ENCODE results near the gene NPAS2. TPM values are rescaled to one million over a fixed set of nuclear protein-coding genes. Genes with fewer than 3 reads are reported as not detected.

NPAS2 gene
- total and polyA plus RNA-seq, 2 donors from 2014 or later = 8.4 to 44.5 TPM

DNA sequence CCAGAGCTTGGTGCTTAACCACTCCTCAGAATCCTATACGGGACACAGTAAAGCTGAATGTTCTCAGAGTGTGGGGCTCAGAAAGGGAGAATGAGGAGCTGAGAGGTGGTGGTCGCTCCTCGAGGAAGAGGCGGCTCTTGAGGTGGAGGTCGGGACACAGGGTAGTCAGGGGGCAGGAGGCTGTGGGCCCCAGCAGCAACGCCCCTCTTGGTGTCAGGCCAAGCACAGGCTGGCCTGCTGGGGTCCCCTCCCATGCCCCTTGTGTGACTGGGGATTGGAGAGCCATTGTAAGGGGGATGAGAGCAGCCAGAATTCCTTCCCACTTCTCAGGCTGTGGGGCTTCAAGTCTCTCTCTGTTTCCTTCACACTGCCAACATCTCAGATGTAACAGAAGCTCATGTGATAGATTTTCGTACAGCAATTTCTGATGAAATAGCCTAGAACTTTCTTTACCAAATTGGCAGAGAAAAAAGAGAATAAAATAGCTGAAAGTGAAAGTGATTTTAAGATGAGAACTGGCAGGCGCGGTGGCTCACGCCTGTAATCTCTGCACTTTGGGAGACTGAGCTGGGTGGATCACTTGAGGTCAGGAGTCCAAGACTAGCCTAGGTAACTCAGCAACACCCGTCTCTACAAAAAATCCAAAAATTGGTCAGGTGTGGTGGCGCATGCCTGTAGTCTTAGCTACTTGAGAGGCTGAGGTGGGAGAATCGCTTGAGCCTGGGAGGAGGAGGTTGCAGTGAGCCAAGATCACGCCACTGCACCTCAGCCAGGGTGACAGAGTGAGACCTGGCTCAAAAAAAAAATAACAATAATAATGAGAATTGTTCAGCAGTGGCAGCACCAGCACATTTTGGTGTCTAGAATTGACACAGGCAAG, 121.1 kb downstream of the NPAS2 start:
- intact Hi-C loops (cut with DNase I) = no loop called here

DNA sequence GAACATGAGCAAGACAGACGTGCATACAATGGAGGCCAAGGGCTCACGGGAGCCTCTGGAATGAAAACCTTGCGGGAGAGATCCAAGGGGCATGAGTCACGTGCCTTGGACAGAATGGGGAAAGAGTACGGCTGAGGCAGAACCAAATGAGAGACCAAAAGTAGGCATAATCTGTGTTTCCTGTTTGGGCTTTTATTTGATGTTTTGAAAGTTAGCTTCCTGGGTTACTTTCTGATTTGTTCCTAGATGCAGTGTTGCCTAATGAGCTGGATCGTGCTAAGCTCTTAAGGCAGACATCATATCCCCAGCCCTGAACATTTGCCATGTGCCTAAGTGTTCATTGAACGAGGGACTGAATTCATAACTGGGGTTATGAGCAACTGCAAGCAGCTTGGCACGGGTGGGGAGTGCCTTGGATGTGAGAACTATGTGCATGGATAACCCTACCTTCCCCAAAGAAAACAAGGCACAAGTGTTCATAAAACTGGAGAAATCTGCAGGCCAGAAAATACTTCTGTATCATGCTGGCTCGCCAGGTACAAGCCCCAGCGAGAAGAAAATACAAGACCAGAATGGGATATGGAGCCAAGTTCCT, 121.8 kb downstream of the NPAS2 start:
- H3K4me1 ChIP-seq (ENCODE audit: control insufficient read depth in 2 of 3, insufficient read depth in 2 of 3, low read depth in 1 of 3, low read length in 3 of 3) = no peaks in the 10 kb centered on the region
- DNase-seq = no peak
- H3K27ac ChIP-seq (ENCODE audit: low read depth in 2 of 2, low read length in 2 of 2) = no peak overlapping the region
- no peak for FAIRE-seq
- no peaks in the 10 kb centered on the region for H3K9me3 ChIP-seq (ENCODE audit: control insufficient read depth in 2 of 3, insufficient read depth in 1 of 3, low read length in 3 of 3)
- no peak overlapping the region for H3K9ac ChIP-seq (ENCODE audit: low read length in 3 of 3)
- TF ChIP-seq, protein P1, sequence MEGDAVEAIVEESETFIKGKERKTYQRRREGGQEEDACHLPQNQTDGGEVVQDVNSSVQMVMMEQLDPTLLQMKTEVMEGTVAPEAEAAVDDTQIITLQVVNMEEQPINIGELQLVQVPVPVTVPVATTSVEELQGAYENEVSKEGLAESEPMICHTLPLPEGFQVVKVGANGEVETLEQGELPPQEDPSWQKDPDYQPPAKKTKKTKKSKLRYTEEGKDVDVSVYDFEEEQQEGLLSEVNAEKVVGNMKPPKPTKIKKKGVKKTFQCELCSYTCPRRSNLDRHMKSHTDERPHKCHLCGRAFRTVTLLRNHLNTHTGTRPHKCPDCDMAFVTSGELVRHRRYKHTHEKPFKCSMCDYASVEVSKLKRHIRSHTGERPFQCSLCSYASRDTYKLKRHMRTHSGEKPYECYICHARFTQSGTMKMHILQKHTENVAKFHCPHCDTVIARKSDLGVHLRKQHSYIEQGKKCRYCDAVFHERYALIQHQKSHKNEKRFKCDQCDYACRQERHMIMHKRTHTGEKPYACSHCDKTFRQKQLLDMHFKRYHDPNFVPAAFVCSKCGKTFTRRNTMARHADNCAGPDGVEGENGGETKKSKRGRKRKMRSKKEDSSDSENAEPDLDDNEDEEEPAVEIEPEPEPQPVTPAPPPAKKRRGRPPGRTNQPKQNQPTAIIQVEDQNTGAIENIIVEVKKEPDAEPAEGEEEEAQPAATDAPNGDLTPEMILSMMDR (IDR thresholded peaks at IDR 0.05; ENCODE audit: borderline replicate concordance, extremely low read depth, insufficient read depth) = no peak
- H3K4me3 ChIP-seq (ENCODE audit: low read length in 3 of 3) = no peak overlapping the region
- intact Hi-C loops (cut with DNase I) = no loop called here
- H3K36me3 ChIP-seq (ENCODE audit: control insufficient read depth in 2 of 3, insufficient read depth in 3 of 3, low read length in 3 of 3) = peaks cover 0 to 2% (median 0%) of the 10 kb centered on the region in 3 donors
- no peaks in the 10 kb centered on the region for H3K27me3 ChIP-seq (ENCODE audit: control insufficient read depth, insufficient read depth, low read length)

More for the DNA sequence above, 121.1 kb downstream of the NPAS2 start:
- Histone ChIP-seq H3K4me1 (ENCODE audit: control insufficient read depth in 2 of 3, insufficient read depth in 2 of 3, low read depth in 1 of 3, low read length in 3 of 3) (no peaks in the 10 kb centered on the region), H3K9me3 (ENCODE audit: control insufficient read depth in 2 of 3, insufficient read depth in 1 of 3, low read length in 3 of 3) (no peaks in the 10 kb centered on the region), H3K27me3 (ENCODE audit: control insufficient read depth, insufficient read depth, low read length) (no peaks in the 10 kb centered on the region), H3K4me3 (ENCODE audit: low read length in 3 of 3) (no peak overlapping the region), H3K9ac (ENCODE audit: low read length in 3 of 3) (no peak overlapping the region), H3K36me3 (ENCODE audit: control insufficient read depth in 2 of 3, insufficient read depth in 3 of 3, low read length in 3 of 3) (peaks cover 0 to 2% (median 0%) of the 10 kb centered on the region in 3 donors), H3K27ac (ENCODE audit: low read depth in 2 of 2, low read length in 2 of 2) (no peak overlapping the region)
- DNase-seq (no peak), FAIRE-seq (no peak)
- TF ChIP-seq, protein P1 (IDR thresholded peaks at IDR 0.05; ENCODE audit: borderline replicate concordance, extremely low read depth, insufficient read depth) = no peak

DNA sequence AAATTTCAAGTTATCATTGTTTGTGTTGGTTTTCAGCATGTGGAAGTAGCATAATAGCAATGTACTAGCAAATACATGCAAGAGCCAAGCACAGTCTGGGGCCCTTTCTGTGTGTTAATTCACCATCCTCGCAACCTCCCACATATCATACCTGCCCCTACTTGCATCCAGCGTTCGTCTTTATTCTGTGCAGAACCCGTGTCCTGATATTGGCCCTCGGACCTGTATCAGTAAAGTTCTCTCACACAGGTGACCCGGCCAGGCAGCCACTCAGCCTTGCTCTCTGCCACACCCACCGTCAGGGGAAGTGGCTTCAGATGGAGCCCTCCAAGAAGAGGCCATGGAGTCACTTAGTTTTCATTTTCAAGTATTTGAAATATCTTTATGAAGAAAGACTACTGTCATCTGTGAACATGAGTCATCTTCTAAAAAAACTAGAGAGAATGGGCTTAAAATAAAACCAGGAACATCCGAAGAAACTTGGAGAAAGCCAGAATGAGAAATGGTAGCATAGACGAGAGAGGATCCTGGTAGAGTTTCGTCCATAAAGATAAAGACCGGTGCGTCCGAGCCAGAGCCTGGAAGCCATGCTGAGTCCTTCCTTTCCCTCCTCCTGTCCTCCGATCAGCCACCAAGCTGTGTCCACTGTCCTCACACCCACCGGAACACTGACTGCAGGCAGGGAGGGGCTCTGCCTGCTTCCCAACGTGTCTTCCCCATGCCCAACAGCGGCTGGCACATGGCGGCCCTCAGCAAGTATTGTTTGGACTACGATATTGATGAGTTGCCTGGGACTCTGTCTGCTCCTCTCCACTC, 124.9 kb downstream of the NPAS2 start:
- H3K27ac ChIP-seq (ENCODE audit: low read depth in 2 of 2, low read length in 2 of 2) = no peak overlapping the region
- no peak overlapping the region for H3K4me3 ChIP-seq (ENCODE audit: low read length in 3 of 3)
- H3K4me1 ChIP-seq (ENCODE audit: control insufficient read depth in 2 of 3, insufficient read depth in 2 of 3, low read depth in 1 of 3, low read length in 3 of 3) = no peaks in the 10 kb centered on the region
- H3K9ac ChIP-seq (ENCODE audit: low read length in 3 of 3) = no peak overlapping the region
- H3K36me3 ChIP-seq (ENCODE audit: control insufficient read depth in 2 of 3, insufficient read depth in 3 of 3, low read length in 3 of 3) = peaks cover 0 to 2% (median 0%) of the 10 kb centered on the region in 3 donors
- H3K9me3 ChIP-seq (ENCODE audit: control insufficient read depth in 2 of 3, insufficient read depth in 1 of 3, low read length in 3 of 3) = no peaks in the 10 kb centered on the region
- no peak for FAIRE-seq
- H3K27me3 ChIP-seq (ENCODE audit: control insufficient read depth, insufficient read depth, low read length) = no peaks in the 10 kb centered on the region
- intact Hi-C loops (cut with DNase I) = no loop called here
- TF ChIP-seq, protein P1 (IDR thresholded peaks at IDR 0.05; ENCODE audit: borderline replicate concordance, extremely low read depth, insufficient read depth) = no peak
- DNase-seq = no peak
